OCI-LY1 (cell line): ENCODE measurements around the gene VAV2.

ENCODE experiments used
- EZH2 ChIP-seq: fragments of 200-600 bp; sonication (generic), shearing (Covaris generic); IDR thresholded peaks from 2 replicates; pipeline ENCODE4 v1.8.0; 2017; ENCODE audit warnings: borderline replicate concordance, mixed run types, mild to moderate bottlenecking, antibody characterized with exemption, low read length, moderate library complexity, mixed read lengths
- TF ChIP-seq, protein P1 (sequence below): fragments of 200-600 bp; sonication (generic), shearing (Covaris generic); IDR thresholded peaks from 2 replicates; pipeline ENCODE4 v1.5.1; 2017; ENCODE audit warnings: mild to moderate bottlenecking, antibody characterized with exemption, low read length, moderate library complexity, mixed read lengths

DNA sequence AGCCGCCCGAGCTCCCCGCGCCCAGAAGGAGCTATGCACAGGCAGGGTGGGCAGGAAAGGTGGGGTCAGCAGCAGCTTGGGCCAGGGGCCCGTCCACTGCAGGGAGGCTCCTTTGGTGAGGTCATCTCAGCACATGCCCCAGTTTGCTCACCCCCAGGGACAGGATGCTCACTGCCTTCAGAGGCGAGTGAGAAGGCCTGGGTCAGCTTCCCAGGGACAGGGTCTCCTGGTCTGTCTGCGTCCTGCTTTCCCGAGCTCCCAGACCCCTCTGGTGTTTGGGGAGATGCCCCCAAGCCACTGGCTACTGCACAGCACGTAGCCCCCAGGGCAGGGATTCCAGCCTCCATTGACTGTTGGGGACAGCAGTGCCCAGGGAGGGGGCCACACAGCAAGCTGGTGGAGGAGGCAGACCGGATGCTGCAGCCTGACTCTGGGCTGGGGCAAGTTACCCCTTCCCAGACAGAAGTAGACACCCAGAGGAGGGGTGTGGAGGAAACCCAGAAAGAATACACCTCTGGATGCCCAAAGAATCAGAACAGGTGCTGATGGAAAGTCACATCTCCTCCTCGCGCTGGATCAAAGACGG is 253.4 kb downstream of the VAV2 start:
- TF ChIP-seq EZH2, result no peak
- TF ChIP-seq, protein P1, sequence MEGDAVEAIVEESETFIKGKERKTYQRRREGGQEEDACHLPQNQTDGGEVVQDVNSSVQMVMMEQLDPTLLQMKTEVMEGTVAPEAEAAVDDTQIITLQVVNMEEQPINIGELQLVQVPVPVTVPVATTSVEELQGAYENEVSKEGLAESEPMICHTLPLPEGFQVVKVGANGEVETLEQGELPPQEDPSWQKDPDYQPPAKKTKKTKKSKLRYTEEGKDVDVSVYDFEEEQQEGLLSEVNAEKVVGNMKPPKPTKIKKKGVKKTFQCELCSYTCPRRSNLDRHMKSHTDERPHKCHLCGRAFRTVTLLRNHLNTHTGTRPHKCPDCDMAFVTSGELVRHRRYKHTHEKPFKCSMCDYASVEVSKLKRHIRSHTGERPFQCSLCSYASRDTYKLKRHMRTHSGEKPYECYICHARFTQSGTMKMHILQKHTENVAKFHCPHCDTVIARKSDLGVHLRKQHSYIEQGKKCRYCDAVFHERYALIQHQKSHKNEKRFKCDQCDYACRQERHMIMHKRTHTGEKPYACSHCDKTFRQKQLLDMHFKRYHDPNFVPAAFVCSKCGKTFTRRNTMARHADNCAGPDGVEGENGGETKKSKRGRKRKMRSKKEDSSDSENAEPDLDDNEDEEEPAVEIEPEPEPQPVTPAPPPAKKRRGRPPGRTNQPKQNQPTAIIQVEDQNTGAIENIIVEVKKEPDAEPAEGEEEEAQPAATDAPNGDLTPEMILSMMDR, result no peak
